GM12874 (cell line): Measurements from ENCODE around the gene CDH18.

Source experiments
- CTCF ChIP-seq: IDR thresholded peaks from 2 replicates; pipeline ENCODE4 v1.5.1; 2011; ENCODE audit warnings: low read depth, mild to moderate bottlenecking, control low read depth, low read length, moderate library complexity; ENCODE audit not compliant: insufficient read depth

The CDH18 gene

DNA sequence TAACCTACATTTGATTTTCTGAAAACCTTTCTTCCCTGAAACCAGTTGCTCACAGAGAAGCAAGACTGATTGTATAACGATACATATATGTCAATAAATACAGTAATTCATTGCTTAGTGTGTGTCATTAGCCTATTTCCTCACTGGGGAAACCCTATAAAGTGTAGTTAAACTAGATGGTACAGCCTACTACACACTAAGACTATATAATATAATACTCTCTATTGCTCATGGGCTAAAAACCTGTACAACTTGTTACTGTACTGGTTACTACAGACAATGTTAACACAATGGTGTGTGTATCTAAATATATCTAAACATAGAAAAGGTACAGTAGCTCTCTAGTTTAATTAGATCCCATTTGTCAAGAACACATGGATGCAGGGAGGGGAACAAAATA, 181.2 kb downstream of the CDH18 start:
- TF ChIP-seq CTCF: no peak

- TF ChIP-seq CTCF: no peak
These were observed 185.3 kb downstream of the CDH18 start for GRCh38 chr5:19802686-19803085.

DNA sequence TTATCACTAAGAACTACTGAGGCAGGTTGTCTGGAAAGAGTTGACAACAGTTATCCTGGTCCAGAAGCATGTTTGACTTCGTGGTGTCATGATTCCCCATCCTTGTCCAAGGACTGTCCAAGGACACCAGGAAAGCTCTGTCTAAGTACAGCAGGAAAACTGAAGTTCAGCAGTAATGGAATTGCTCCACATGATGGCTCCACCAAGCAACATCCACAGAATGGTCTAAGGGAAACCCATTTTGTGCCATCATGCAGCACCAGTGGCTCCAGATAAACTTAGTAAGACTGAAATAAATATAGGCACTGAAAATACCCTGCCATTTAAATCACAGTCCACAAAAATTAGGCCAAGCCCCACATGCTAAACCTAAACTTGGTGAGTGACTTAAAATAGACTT, 192.8 kb downstream of the CDH18 start:
- no peak for TF ChIP-seq CTCF

DNA sequence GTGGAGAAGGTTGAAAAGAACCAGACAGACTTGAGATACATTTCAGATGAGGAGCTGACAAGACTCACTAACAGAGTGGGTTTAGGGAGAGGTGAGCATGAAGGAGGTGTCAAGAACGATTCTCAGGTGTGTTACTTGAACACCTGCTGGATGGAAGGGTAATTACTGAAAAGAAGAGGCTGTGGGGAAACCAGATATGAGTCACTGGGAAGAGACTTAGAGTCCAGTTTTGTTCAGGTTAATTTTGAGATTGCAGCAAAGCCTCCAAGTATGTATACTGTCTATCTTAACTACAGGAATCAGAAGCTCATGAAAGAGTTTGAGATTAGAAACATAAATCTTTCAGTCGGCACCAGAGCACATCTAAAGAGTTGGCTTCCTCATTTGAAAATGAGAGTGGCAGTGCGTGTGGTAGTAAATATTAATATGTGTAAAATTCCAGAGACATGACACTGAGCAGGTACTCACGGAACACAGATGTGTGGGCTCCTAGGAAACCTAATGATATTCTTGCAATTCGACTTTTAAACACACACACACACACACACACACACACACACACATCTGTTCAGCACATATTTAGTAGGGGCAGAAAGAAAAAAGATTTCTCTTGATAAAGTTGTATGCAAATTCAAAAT, 197.1 kb downstream of the CDH18 start:
- no peak for TF ChIP-seq CTCF

DNA sequence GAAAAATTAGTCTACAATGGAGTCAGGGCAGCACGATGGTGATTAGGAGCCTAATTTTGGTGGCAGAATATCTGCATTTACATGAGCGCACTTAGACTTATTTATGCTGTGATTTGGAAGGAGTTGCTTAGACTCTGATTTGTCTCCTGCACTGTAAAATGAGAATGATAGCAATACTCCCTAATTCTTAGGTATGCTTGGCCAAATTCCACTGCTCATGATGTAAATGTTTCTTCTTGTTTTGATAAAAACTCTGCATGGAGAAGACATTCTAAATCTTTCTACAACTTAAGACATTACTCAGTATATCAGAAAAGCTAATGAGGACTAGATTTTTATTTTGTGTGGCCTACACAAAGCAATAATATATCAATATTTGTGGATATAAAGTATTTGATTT, 205.4 kb downstream of the CDH18 start:
- TF ChIP-seq CTCF: no peak

DNA sequence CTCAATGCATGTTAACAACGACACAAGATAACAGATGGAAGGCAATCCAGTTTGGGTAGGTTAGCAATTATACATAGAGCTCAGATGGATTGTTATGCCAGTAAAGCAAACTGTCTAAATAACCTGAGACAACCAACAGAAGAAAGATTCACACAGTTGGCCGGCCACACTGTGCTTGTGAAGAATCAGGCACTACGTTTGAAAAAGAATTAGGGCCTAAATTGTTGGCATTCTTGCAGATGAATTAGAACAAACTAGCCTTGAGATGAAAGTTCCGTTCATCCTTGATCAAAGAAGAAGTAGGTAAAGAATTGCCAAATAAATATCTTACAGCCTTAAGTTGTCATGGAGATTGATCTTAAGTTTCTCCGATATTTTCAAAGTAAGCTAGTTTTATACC, 210.6 kb downstream of the CDH18 start:
- TF ChIP-seq CTCF: no peak

GRCh38 chr5:19771174-19771835, 216.7 kb downstream of the CDH18 start:
- no peak for TF ChIP-seq CTCF
